ENCODE measurements around the gene LRFN5. TPM values are rescaled to one million over a fixed set of nuclear protein-coding genes. Genes with fewer than 3 reads are reported as not detected.
A peak's percentile ranks its signal among the peaks of the same experiment; 100 is the strongest.

Gene LRFN5
- polyA plus RNA-seq, 1 of the 3 experiments (the other 2 are of a cell fraction): not detected

- ChIA-PET CTCF (interaction anchor here (1.4 kb wide), 1 partner anchor 15 kb away, joined by 3 read pairs; no protein-coding TSS in a partner anchor), POLR2A (no interaction called here)
- H3K9ac ChIP-seq: no peak overlapping the region
- H3K4me2 ChIP-seq: no peak overlapping the region
- H3F3A ChIP-seq (replicated peaks; ENCODE audit: insufficient read depth): no peaks in the 10 kb centered on the region
- no peaks in the 10 kb centered on the region; a peak in 1 of 4 replicates for H3K4me1 ChIP-seq (ENCODE audit: control insufficient read depth in 1 of 2, insufficient read depth in 2 of 2, low read depth in 1 of 2, low read length in 1 of 2)
- H3K9me3 ChIP-seq: no peaks in the 10 kb centered on the region
- H3K79me2 ChIP-seq (ENCODE audit: insufficient read depth): no peaks in the 10 kb centered on the region
- no peaks in the 10 kb centered on the region for H3K36me3 ChIP-seq (replicated peaks in 1 of 2; ENCODE audit: control insufficient read depth in 1 of 2, insufficient read depth in 2 of 2, low read length in 1 of 2)
- WGBS (ENCODE audit: low lambda C conversion rate): 59% methylated on average over 15 of the region's 23 CpGs
- H3K9me2 ChIP-seq: no peaks in the 10 kb centered on the region
- TF ChIP-seq EZH2phosphoT487 (IDR thresholded peaks at IDR 0.05; ENCODE audit: borderline replicate concordance, low read depth) (no peak), USF1 (IDR thresholded peaks at IDR 0.05; ENCODE audit: borderline replicate concordance, low read depth) (no peak), FOXM1 (IDR thresholded peaks at IDR 0.05; ENCODE audit: low read depth) (no peak), CHD2 (IDR thresholded peaks at IDR 0.05; ENCODE audit: low read length, partially characterized antibody) (no peak), GATA2 (CRISPR knock-in tag; IDR thresholded peaks at IDR 0.05) (no peak), FOSL2 (IDR thresholded peaks at IDR 0.05; ENCODE audit: borderline replicate concordance, low read depth) (no peak), MEF2A (IDR thresholded peaks at IDR 0.05; ENCODE audit: borderline replicate concordance, low read depth) (no peak), MAX (IDR thresholded peaks at IDR 0.05; ENCODE audit: low read depth) (no peak), RFX5 (IDR thresholded peaks at IDR 0.05; ENCODE audit: low read length) (no peak), GABPA (IDR thresholded peaks at IDR 0.05; ENCODE audit: low read depth) (no peak), SMC3 (IDR thresholded peaks at IDR 0.05; ENCODE audit: low read depth, low read length) (no peak), TAF1 (IDR thresholded peaks at IDR 0.05; ENCODE audit: borderline replicate concordance, low read depth, low read length) (no peak), PBX3 (IDR thresholded peaks at IDR 0.05) (no peak), RAD21 (IDR thresholded peaks at IDR 0.05; ENCODE audit: low read length) (no peak), TCF12 (IDR thresholded peaks at IDR 0.05) (no peak)
- DNase-seq: no peak
- peaks cover 37% of the 10 kb centered on the region for H3K27me3 ChIP-seq (ENCODE audit: insufficient read depth)
- H3K4me3 ChIP-seq (ENCODE audit: low read depth in 2 of 2, low read length in 1 of 2): no peak overlapping the region
- no peak overlapping the region for H3K27ac ChIP-seq (ENCODE audit: low read depth in 2 of 2, low read length in 1 of 2)
- no peaks in the 10 kb centered on the region for H4K20me1 ChIP-seq (ENCODE audit: insufficient read depth)
- no peak overlapping the region for H2AFZ ChIP-seq (ENCODE audit: low read depth)
These were observed 960 bp upstream of the LRFN5 start for GRCh38 chr14:41605550-41606281.

GRCh38 chr14:41606282-41606531 is 469 bp upstream of the LRFN5 start:
- Histone ChIP-seq H3K27ac (ENCODE audit: low read depth in 2 of 2, low read length in 1 of 2) (no peak overlapping the region), H3K27me3 (ENCODE audit: insufficient read depth) (peaks cover 37% of the 10 kb centered on the region), H2AFZ (ENCODE audit: low read depth) (no peak overlapping the region)

More at GRCh38 chr14:41606282-41606531, 469 bp upstream of the LRFN5 start:
- Histone ChIP-seq H3F3A (replicated peaks; ENCODE audit: insufficient read depth) (no peaks in the 10 kb centered on the region), H3K4me2 (peak overlapping the region; percentile 66; the same call in 1 of the 2 replicates), H4K20me1 (ENCODE audit: insufficient read depth) (no peaks in the 10 kb centered on the region), H3K9ac (no peak overlapping the region), H3K79me2 (ENCODE audit: insufficient read depth) (no peaks in the 10 kb centered on the region), H3K4me1 (ENCODE audit: control insufficient read depth in 1 of 2, insufficient read depth in 2 of 2, low read depth in 1 of 2, low read length in 1 of 2) (no peaks in the 10 kb centered on the region; a peak in 1 of 4 replicates), H3K9me3 (no peaks in the 10 kb centered on the region), H3K9me2 (no peaks in the 10 kb centered on the region), H3K4me3 (ENCODE audit: low read depth in 2 of 2, low read length in 1 of 2) (peak overlapping the region; percentile 38 to 46; a peak in 2 of 4 replicates), H3K36me3 (replicated peaks in 1 of 2; ENCODE audit: control insufficient read depth in 1 of 2, insufficient read depth in 2 of 2, low read length in 1 of 2) (no peaks in the 10 kb centered on the region)
- no peak for TF ChIP-seq NFIC (IDR thresholded peaks at IDR 0.05; ENCODE audit: borderline replicate concordance)
- TF ChIP-seq IRF3 (IDR thresholded peaks at IDR 0.05; ENCODE audit: low read depth, low read length): no peak
- TF ChIP-seq GABPA (IDR thresholded peaks at IDR 0.05; ENCODE audit: low read depth): no peak
- WGBS (ENCODE audit: low lambda C conversion rate): 36% methylated on average over 3 of the region's 7 CpGs
- ChIA-PET CTCF (no interaction called here), POLR2A (no interaction called here)
- DNase-seq: no peak

Data from SK-N-SH (cell line).